Neutrophil (primary cell): ENCODE data around the gene NUDT14.

ENCODE experiments used
- H3K27ac ChIP-seq: fragments of 200-600 bp; sonication (generic); 2 replicates; pipeline ENCODE4 v1.5.1; 2016; ENCODE audit warnings: mild to moderate bottlenecking, moderate library complexity
- H3K27me3 ChIP-seq: fragments of 200-600 bp; sonication (generic); 2 replicates; pipeline ENCODE4 v1.6.0; 2016; ENCODE audit warnings: mild to moderate bottlenecking
- H3K36me3 ChIP-seq: fragments of 200-600 bp; sonication (generic); 2 replicates; pipeline ENCODE4 v1.5.1; 2017
- H3K4me1 ChIP-seq, 2 experiments: fragments of 200-600 bp in 1 of 2; sonication (generic) in 1 of 2; 1 replicate in 1 of 2; 2 replicates in 1 of 2; pipeline versions ENCODE4 v1.5.1 to v1.6.1; 2013 to 2016; ENCODE audit warnings: low read depth in 1 of 2, low read length in 1 of 2, mild to moderate bottlenecking in 1 of 2, moderate library complexity in 1 of 2; ENCODE audit not compliant: control insufficient read depth in 1 of 2, insufficient read depth in 1 of 2
- H3K4me3 ChIP-seq, 2 experiments: fragments of 200-600 bp in 1 of 2; sonication (generic) in 1 of 2; 1 replicate in 1 of 2; 2 replicates in 1 of 2; pipeline ENCODE4 v1.5.1; 2013 to 2016; ENCODE audit warnings: low read depth in 1 of 2, low read length in 1 of 2, mild to moderate bottlenecking in 1 of 2, moderate library complexity in 1 of 2
- H3K9me3 ChIP-seq: fragments of 200-600 bp; sonication (generic); 2 replicates; pipeline ENCODE4 v1.5.1; 2016
- CTCF ChIP-seq: fragments of 200-600 bp; sonication (generic); IDR thresholded peaks from 2 replicates; pipeline ENCODE4 v1.5.1; 2016; ENCODE audit warnings: antibody characterized with exemption

Gene NUDT14

GRCh38 chr14:105215602-105216001 is 34.5 kb upstream of the NUDT14 start:
- no peak for TF ChIP-seq CTCF
- peaks cover 42% of the 10 kb centered on the region for H3K36me3 ChIP-seq

GRCh38 chr14:105214324-105214915 is 33.3 kb upstream of the NUDT14 start:
- no peak overlapping the region for H3K4me3 ChIP-seq
- no peaks in the 10 kb centered on the region for H3K9me3 ChIP-seq
- no peaks in the 10 kb centered on the region for H3K27me3 ChIP-seq
- no peak overlapping the region for H3K27ac ChIP-seq
- H3K36me3 ChIP-seq = peaks cover 44% of the 10 kb centered on the region
- H3K4me1 ChIP-seq = no peaks in the 10 kb centered on the region
- TF ChIP-seq CTCF = no peak

More at GRCh38 chr14:105215602-105216001, 34.5 kb upstream of the NUDT14 start:
- H3K27ac ChIP-seq = no peak overlapping the region
- H3K9me3 ChIP-seq = no peaks in the 10 kb centered on the region
- no peaks in the 10 kb centered on the region for H3K27me3 ChIP-seq
- no peaks in the 10 kb centered on the region for H3K4me1 ChIP-seq
- no peak overlapping the region for H3K4me3 ChIP-seq

DNA sequence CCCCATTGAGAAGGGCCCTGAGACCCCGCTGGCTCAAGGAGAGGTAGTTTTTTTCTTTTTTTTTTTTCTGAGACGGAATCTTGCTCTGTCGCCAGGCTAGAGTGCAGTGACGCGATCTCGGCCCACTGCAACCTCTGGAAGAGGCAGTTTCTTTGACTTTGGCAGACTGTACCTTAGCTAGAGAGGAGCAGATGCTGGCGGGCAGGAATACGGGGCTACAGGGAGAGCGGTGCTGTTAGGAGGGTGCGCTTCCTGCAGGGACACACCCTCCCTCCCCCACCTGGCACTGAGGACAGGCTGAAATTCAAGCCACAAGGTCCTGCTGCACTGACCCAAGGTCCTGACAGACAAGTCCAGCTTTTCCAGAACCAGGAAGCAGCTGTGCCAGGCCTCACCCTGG is 32.2 kb upstream of the NUDT14 start:
- Histone ChIP-seq H3K27me3 (no peaks in the 10 kb centered on the region), H3K36me3 (peaks cover 39% of the 10 kb centered on the region), H3K4me3 (no peak overlapping the region), H3K9me3 (no peaks in the 10 kb centered on the region), H3K4me1 (no peaks in the 10 kb centered on the region), H3K27ac (no peak overlapping the region)
- no peak for TF ChIP-seq CTCF

GRCh38 chr14:105212541-105213300 is 31.6 kb upstream of the NUDT14 start:
- Histone ChIP-seq H3K27ac (no peak overlapping the region), H3K9me3 (no peaks in the 10 kb centered on the region), H3K27me3 (no peaks in the 10 kb centered on the region), H3K4me3 (no peak overlapping the region), H3K36me3 (peaks cover 33% of the 10 kb centered on the region), H3K4me1 (no peaks in the 10 kb centered on the region)
- no peak for TF ChIP-seq CTCF

DNA sequence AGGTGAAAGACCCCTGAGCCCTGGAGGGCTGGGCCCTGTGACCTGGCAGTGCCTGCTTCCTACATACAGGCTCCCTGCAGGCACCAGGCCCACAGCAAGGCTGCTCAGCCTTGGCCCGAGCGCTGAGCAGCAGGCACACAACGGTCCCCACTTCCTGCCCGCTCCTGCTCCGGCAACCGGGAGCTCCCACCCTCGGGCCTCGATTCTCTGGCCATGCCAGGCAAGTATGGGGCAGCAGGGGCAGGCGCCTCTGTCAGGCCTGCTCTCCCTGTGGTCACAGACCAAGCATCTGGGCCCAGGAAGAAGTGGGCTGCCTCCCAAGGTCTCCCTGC is 30.6 kb upstream of the NUDT14 start:
- Histone ChIP-seq H3K27me3 (no peaks in the 10 kb centered on the region), H3K9me3 (no peaks in the 10 kb centered on the region), H3K27ac (no peak overlapping the region), H3K36me3 (peaks cover 23% of the 10 kb centered on the region), H3K4me1 (no peaks in the 10 kb centered on the region), H3K4me3 (no peak overlapping the region)
- TF ChIP-seq CTCF = no peak
